Naive thymus-derived CD4-positive, alpha-beta T cell (primary cell): ENCODE data around the gene ANKRD7. TPM values are rescaled to one million over a fixed set of nuclear protein-coding genes. Genes with fewer than 3 reads are reported as not detected.
A peak's percentile ranks its signal among the peaks of the same experiment; 100 is the strongest.

Experiments used
- ATAC-seq: fragments of 150-1000 bp; cut with Tn5 transposase; 2 replicates; pipeline ENCODE4 v1.10.0; 2021; ENCODE audit warnings: mild to moderate bottlenecking, moderate library complexity
- CTCF ChIA-PET: fragments of 350-600 bp; sonication (Branson Sonifier 250); formaldehyde crosslinking; loops from one replicate; lab custom pipeline; 2021; ENCODE audit warnings: antibody characterized with exemption; lab: Charles Lee
- POLR2A ChIA-PET: fragments of 350-600 bp; sonication (Branson Sonifier 250); formaldehyde crosslinking; loops from one replicate; lab custom pipeline; 2021; ENCODE audit warnings: antibody characterized with exemption, inconsistent platforms; lab: Charles Lee
- DNase-seq, 9 donors: peaks; one replicate each; pipeline versions ENCODE4 v3.0.0 to v3.0.0-alpha.2; 2020 to 2022; ENCODE audit warnings: mixed read lengths in 1 of 9
- H3K27ac ChIP-seq: one replicate; pipeline ENCODE4 v1.7.0; 2013; ENCODE audit warnings: mild to moderate bottlenecking, low read depth, low read length, moderate library complexity
- H3K27me3 ChIP-seq, 2 donors: one replicate each; pipeline ENCODE4 v1.7.0; 2013; ENCODE audit warnings: low read length in 2 of 2, mild to moderate bottlenecking in 2 of 2, moderate library complexity in 2 of 2; ENCODE audit not compliant: control insufficient read depth in 2 of 2, insufficient read depth in 2 of 2
- H3K36me3 ChIP-seq, 3 experiments: 1 replicate in 2 of 3; 2 replicates in 1 of 3; pipeline ENCODE4 v1.7.0; 2013; ENCODE audit warnings: low read length in 3 of 3, mild to moderate bottlenecking in 3 of 3, moderate library complexity in 1 of 3; ENCODE audit not compliant: insufficient read depth in 3 of 3, control insufficient read depth in 2 of 3
- H3K4me1 ChIP-seq, 2 donors: one replicate each; pipeline ENCODE4 v1.7.0; 2013; ENCODE audit warnings: low read length in 2 of 2, mild to moderate bottlenecking in 2 of 2, moderate library complexity in 1 of 2; ENCODE audit not compliant: control insufficient read depth in 2 of 2, insufficient read depth in 2 of 2
- H3K4me3 ChIP-seq: 2 replicates; pipeline ENCODE4 v1.7.0; 2013; ENCODE audit warnings: mild to moderate bottlenecking, low read length
- H3K9me3 ChIP-seq, 3 experiments: 1 replicate in 2 of 3; 2 replicates in 1 of 3; pipeline ENCODE4 v1.7.0; 2013; ENCODE audit warnings: low read length in 3 of 3; ENCODE audit not compliant: control insufficient read depth in 2 of 3
- H3K27ac Mint-ChIP-seq, 9 donors: one replicate each; pipeline ENCODE4 v1.8.0; 2020 to 2022; ENCODE audit warnings: mixed read lengths in 9 of 9, mild to moderate bottlenecking in 8 of 9, moderate library complexity in 5 of 9, inconsistent platforms in 2 of 9
- H3K27me3 Mint-ChIP-seq, 5 donors: one replicate each; pipeline ENCODE4 v1.8.0; 2021 to 2022; ENCODE audit warnings: mixed read lengths in 5 of 5, mild to moderate bottlenecking in 1 of 5
- H3K36me3 Mint-ChIP-seq, 5 donors: one replicate each; pipeline ENCODE4 v1.8.0; 2020 to 2022; ENCODE audit warnings: mixed read lengths in 5 of 5, mild to moderate bottlenecking in 3 of 5, inconsistent platforms in 1 of 5
- H3K4me1 Mint-ChIP-seq, 7 donors: one replicate each; pipeline ENCODE4 v1.8.0; 2020 to 2022; ENCODE audit warnings: mixed read lengths in 7 of 7, mild to moderate bottlenecking in 3 of 7, inconsistent platforms in 1 of 7
- H3K4me3 Mint-ChIP-seq, 10 donors: one replicate each; pipeline ENCODE4 v1.8.0; 2020 to 2022; ENCODE audit warnings: mild to moderate bottlenecking in 10 of 10, mixed read lengths in 10 of 10, moderate library complexity in 6 of 10, inconsistent platforms in 2 of 10
- H3K9me3 Mint-ChIP-seq, 11 donors: one replicate each; pipeline ENCODE4 v1.8.0; 2020 to 2022; ENCODE audit warnings: mixed read lengths in 11 of 11, mild to moderate bottlenecking in 4 of 11, inconsistent platforms in 1 of 11, moderate library complexity in 1 of 11
- intact Hi-C, 2 donors: fragments of 100-400 bp; cut with micrococcal nuclease; formaldehyde crosslinking; loops; one replicate each; pipeline ENCODE4 v1.15.1; 2023
- polyA plus RNA-seq, 2 donors: library from polyadenylated mRNA; unstranded; fragments of 300-500 nt; fragmentation: Illumina TruSeq; gene quantifications; one replicate each; pipeline ENCODE4 v1.2.3, GENCODE V29; 2021
- total RNA-seq, 6 experiments: library from RNA in 5 of 6; stranded (reverse) in 5 of 6; gene quantifications; 1 replicate in 5 of 6; 2 replicates in 1 of 6; pipeline ENCODE4 v1.2.3 and lab custom pipeline; 2021 to 2026

Gene ANKRD7
- total and polyA plus RNA-seq, 7 experiments from 2014 or later, result 1.2 TPM; not detected in 6

DNA sequence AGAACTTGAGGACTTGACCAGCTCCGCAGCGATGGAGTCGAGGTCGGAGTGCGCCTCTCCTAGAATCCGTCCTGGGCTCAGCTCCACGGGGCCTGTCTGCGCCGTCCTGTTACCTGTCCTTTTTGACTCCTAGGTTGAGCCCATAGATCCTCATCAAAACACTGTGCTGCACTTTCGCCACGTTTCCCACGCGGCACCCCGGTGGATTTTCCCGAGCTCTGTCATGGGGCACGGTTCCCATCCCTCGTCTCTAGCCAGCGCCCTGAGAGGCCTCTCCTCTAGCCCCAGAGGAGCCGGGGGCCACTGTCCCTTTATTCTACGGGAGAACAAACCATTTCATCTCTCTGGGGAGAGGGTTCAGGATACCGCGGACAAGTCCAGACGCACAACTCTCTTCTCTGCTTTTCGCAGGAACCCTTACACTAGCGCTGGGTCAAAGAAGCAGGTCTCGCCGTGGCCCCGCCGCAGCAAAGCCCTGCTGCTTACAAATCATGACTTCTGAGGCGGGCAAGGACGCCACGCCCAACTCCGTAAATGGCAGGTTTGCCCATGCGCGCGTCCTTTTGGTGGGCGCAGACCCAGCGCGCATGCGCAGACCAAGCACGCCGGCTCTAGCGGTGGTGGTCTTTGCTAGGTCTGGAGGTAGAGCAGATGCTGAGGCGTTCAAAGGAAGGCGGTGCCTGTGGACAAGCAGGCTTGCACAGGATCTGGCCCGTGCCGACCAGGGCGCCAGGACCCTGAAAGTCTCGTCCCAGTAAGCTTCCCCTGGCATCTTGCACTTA, 10.3 kb upstream of the ANKRD7 start:
- Mint-ChIP-seq H3K4me3 (peak overlapping the region; percentile 73 to 93 (median 90)), H3K36me3 (no peaks in the 10 kb centered on the region), H3K4me1 (peaks cover 8 to 19% (median 12%) of the 10 kb centered on the region in 7 donors), H3K27me3 (peaks cover 6 to 45% (median 20%) of the 10 kb centered on the region in 5 donors), H3K27ac (peak overlapping the region in 8 of 9 donors; percentile 53 to 94 (median 82)), H3K9me3 (peaks cover 0 to 3% (median 0%) of the 10 kb centered on the region in 11 donors)
- ATAC-seq (peak; percentile 85), DNase-seq (peak; percentile 45 to 85 (median 57))
- peak overlapping the region; percentile 62 for H3K4me3 ChIP-seq
- H3K27me3 ChIP-seq, result no peaks in the 10 kb centered on the region
- no peaks in the 10 kb centered on the region for H3K36me3 ChIP-seq
- POLR2A ChIA-PET, result interaction anchor here (0.7 to 0.8 kb wide), 2 partner anchors 8 to 26 kb away, joined by 3 read pairs; no protein-coding TSS in a partner anchor
- H3K4me1 ChIP-seq, result peaks cover 3 to 4% of the 10 kb centered on the region in 2 donors
- H3K27ac ChIP-seq, result peak overlapping the region; percentile 38
- intact Hi-C loops, result loop anchor here in 1 of 2 donors (1.0 kb wide), 1 partner anchor 30 kb away; the partner anchor contains the start of gene LSM8
- CTCF ChIA-PET, result no interaction called here
- no peaks in the 10 kb centered on the region for H3K9me3 ChIP-seq

DNA sequence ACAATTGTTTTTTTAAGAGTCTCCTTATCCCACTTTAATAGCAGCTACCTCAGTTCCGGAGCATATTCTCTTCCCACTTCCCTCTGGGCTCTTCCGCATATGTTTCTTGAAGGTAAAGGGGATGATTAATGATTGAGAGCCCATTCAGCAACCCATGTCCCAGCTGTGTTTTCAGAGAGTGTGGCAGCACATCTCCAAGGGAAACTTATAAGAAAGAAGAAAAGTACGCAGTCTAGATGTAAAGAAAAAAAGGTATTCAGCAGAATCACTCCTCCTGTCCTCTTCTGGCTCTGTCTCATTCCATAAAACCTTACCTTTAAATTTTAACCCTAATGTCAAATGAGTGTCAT, 9.7 kb upstream of the ANKRD7 start:
- no peak for ATAC-seq
- Histone ChIP-seq H3K4me1 (peaks cover 3 to 4% of the 10 kb centered on the region in 2 donors), H3K36me3 (no peaks in the 10 kb centered on the region), H3K4me3 (peak overlapping the region; percentile 62), H3K27ac (no peak overlapping the region), H3K9me3 (no peaks in the 10 kb centered on the region), H3K27me3 (no peaks in the 10 kb centered on the region)
- peaks cover 6 to 45% (median 20%) of the 10 kb centered on the region in 5 donors for H3K27me3 Mint-ChIP-seq
- DNase-seq, result no peak
- peaks cover 8 to 19% (median 12%) of the 10 kb centered on the region in 7 donors for H3K4me1 Mint-ChIP-seq
- H3K4me3 Mint-ChIP-seq, result peak overlapping the region; percentile 73 to 93 (median 90)
- peaks cover 0 to 3% (median 0%) of the 10 kb centered on the region in 11 donors for H3K9me3 Mint-ChIP-seq
- intact Hi-C loops, result loop anchor here in 1 of 2 donors (1.0 kb wide), 1 partner anchor 31 kb away; the partner anchor contains the start of gene LSM8
- ChIA-PET POLR2A (interaction anchor here (0.8 kb wide), 1 partner anchor 27 kb away, joined by 3 read pairs; no protein-coding TSS in a partner anchor), CTCF (no interaction called here)
- H3K27ac Mint-ChIP-seq, result peak overlapping the region in 8 of 9 donors; percentile 53 to 94 (median 82)
- no peaks in the 10 kb centered on the region for H3K36me3 Mint-ChIP-seq

DNA sequence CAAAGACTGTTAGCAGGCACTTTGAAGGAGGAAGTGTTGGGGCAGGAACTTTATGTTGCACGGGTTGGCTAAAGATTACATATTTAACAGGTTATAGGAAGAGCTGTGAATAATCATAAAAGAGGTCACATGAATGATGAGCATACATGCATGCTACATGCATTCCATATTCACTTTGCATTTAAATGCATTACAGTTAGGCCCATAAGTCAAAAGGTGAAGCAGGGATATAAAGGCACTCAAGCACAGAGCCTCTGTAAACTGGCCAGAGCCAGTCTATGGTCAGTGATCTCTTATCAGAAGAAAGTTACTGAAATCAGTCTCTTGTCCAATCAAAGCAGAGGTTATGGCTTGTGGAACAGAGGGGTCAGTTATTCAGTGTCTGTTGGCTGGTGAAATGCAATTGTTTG, 7.3 kb upstream of the ANKRD7 start:
- intact Hi-C loops, result no loop called here
- ChIA-PET POLR2A (no interaction called here), CTCF (no interaction called here)
- H3K27ac ChIP-seq, result no peak overlapping the region
- H3K4me3 ChIP-seq, result no peak overlapping the region
- H3K4me3 Mint-ChIP-seq, result no peak overlapping the region
- ATAC-seq (no peak), DNase-seq (no peak)
- H3K36me3 Mint-ChIP-seq, result no peaks in the 10 kb centered on the region
- H3K9me3 Mint-ChIP-seq, result peaks cover 0 to 3% (median 0%) of the 10 kb centered on the region in 11 donors
- H3K27me3 ChIP-seq, result no peaks in the 10 kb centered on the region
- no peak overlapping the region for H3K27ac Mint-ChIP-seq
- H3K4me1 Mint-ChIP-seq, result peaks cover 8 to 19% (median 12%) of the 10 kb centered on the region in 7 donors
- H3K36me3 ChIP-seq, result no peaks in the 10 kb centered on the region
- peaks cover 5 to 44% (median 16%) of the 10 kb centered on the region in 5 donors for H3K27me3 Mint-ChIP-seq
- peaks cover 3 to 4% of the 10 kb centered on the region in 2 donors for H3K4me1 ChIP-seq
- no peaks in the 10 kb centered on the region for H3K9me3 ChIP-seq

DNA sequence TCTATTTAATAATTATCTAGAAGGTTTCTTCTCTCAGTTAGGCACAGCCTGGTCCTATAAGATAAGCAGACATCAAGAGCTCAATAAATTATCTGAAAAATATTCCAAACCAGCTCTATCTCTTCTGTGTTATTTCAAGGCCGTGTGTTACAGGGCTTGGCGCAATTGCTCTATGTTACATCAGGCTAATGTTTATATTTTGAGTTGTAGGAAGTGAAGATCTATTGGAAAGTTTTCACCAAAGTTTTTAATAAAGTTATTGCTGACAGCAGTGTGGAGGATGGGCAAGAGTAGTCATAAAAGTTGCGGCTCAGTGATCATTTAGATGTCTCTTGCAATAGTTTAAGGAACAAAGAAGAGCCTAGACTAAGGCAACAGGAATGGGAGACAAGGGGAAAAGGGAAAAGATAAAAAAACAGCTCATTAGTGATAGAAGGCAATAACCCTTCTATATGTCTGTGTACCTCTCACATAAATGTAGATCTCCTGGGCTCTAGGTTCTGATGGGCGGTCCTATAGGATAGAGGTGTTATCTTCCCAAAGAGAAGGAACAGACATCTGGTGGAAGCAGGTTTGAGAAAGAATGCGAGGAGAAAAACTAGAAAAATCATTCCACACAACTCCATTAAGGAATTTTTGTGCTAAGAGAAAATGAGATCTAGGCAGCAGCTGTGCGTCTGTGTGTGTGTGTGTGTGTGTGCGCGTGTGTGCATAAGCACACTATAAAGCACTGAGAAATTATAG, 5.9 kb upstream of the ANKRD7 start:
- Mint-ChIP-seq H3K4me1 (peaks cover 8 to 14% (median 12%) of the 10 kb centered on the region in 7 donors), H3K4me3 (no peak overlapping the region), H3K27ac (no peak overlapping the region), H3K27me3 (peaks cover 0 to 36% (median 16%) of the 10 kb centered on the region in 5 donors), H3K9me3 (peaks cover 0 to 3% (median 0%) of the 10 kb centered on the region in 11 donors), H3K36me3 (no peaks in the 10 kb centered on the region)
- DNase-seq (no peak), ATAC-seq (no peak)
- CTCF ChIA-PET, result no interaction called here
- Histone ChIP-seq H3K4me3 (no peak overlapping the region), H3K36me3 (no peaks in the 10 kb centered on the region), H3K27ac (no peak overlapping the region), H3K9me3 (no peaks in the 10 kb centered on the region), H3K4me1 (peaks cover 3 to 4% of the 10 kb centered on the region in 2 donors), H3K27me3 (no peaks in the 10 kb centered on the region)
- intact Hi-C loops, result no loop called here
- POLR2A ChIA-PET, result no interaction called here

DNA sequence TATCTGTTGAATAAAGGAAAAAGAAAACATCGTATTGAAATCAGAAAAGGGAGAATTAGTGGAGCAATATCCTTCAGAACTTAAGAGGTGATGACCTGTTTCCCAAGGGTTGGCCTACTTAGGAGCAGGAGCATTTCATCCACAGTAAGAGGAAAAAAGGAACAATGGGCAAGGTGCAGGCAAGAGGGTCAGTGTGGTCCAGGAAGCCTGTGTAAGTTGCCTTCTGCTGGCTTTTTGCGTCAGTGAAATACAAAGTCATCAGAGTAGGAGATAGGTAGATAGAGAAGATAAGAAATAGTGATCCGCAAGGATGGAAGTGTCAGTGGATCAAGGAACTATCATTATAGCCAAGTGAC, 5.4 kb upstream of the ANKRD7 start:
- ATAC-seq (no peak), DNase-seq (no peak)
- H3K4me3 ChIP-seq, result no peak overlapping the region
- intact Hi-C loops, result no loop called here
- Mint-ChIP-seq H3K4me3 (no peak overlapping the region), H3K4me1 (peaks cover 4 to 10% (median 9%) of the 10 kb centered on the region in 7 donors), H3K9me3 (no peaks in the 10 kb centered on the region), H3K36me3 (no peaks in the 10 kb centered on the region), H3K27me3 (peaks cover 0 to 33% (median 14%) of the 10 kb centered on the region in 5 donors), H3K27ac (no peak overlapping the region)
- no peaks in the 10 kb centered on the region for H3K36me3 ChIP-seq
- POLR2A ChIA-PET, result no interaction called here
- H3K27me3 ChIP-seq, result no peaks in the 10 kb centered on the region
- H3K4me1 ChIP-seq, result peaks cover 0 to under 1% of the 10 kb centered on the region in 2 donors
- H3K9me3 ChIP-seq, result no peaks in the 10 kb centered on the region
- H3K27ac ChIP-seq, result no peak overlapping the region
- CTCF ChIA-PET, result no interaction called here

DNA sequence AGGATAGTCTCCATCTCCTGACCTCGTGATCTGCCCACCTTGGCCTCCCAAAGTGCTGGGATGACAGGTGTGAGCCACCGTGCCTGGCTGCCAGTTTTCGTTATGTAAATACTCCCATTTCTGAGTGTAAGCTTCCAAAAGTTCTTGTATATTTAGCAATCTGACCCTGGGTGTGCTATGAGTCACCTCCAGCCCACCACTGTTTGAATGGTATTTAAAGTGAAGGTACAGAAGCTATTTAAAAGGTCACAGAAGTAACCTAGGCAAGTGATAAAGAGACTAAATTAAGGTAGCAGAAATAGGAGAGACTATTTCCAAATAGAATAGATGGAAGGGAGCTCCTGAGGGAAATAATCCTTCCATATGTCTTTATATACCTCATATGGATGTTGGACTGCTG, 3.9 kb upstream of the ANKRD7 start:
- H3K27me3 Mint-ChIP-seq, result peaks cover 0 to 20% (median 5%) of the 10 kb centered on the region in 5 donors
- ChIA-PET CTCF (no interaction called here), POLR2A (no interaction called here)
- H3K4me3 Mint-ChIP-seq, result no peak overlapping the region
- H3K4me1 Mint-ChIP-seq, result no peaks in the 10 kb centered on the region
- Histone ChIP-seq H3K4me1 (no peaks in the 10 kb centered on the region), H3K27me3 (no peaks in the 10 kb centered on the region), H3K9me3 (no peaks in the 10 kb centered on the region), H3K36me3 (no peaks in the 10 kb centered on the region), H3K4me3 (no peak overlapping the region), H3K27ac (no peak overlapping the region)
- intact Hi-C loops, result no loop called here
- no peaks in the 10 kb centered on the region for H3K36me3 Mint-ChIP-seq
- no peaks in the 10 kb centered on the region for H3K9me3 Mint-ChIP-seq
- ATAC-seq (no peak), DNase-seq (no peak)
- no peak overlapping the region for H3K27ac Mint-ChIP-seq
